ENCODE data around the gene VPS8. TPM values are rescaled to one million over a fixed set of nuclear protein-coding genes. Genes with fewer than 3 reads are reported as not detected.

Gene VPS8
- total RNA-seq, 6 experiments from 2014 or later: 26.8 to 34.8 (median 33.0) TPM

DNA sequence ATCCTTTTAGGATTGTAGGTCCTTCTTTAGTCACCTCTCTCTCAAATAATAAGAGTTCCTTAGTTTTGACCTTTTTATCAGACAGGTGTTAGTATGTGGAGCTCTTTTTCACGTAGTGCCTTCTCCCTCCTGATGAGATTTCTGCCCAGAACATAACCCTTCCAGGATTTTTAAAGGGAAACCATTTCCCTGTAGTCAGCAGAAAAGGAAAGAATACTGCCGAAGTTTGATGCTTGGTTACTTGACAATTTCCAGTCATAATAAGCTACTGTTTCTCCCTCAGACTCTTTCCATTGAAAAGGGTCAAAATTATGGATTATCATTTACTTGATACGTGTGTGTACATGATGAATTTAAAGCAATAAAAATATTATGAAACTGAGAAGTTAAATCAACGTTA is 73.1 kb downstream of the VPS8 start:
- no peaks in the 10 kb centered on the region; the same call in 1 of the 2 replicates for H3K27me3 Mint-ChIP-seq (ENCODE audit: insufficient read depth)
- no peak overlapping the region for H3K27ac Mint-ChIP-seq
- H3K4me1 Mint-ChIP-seq (ENCODE audit: low read depth): peaks cover 8% of the 10 kb centered on the region
- peaks cover 5% of the 10 kb centered on the region; the same call in 1 of the 2 replicates for H3K36me3 Mint-ChIP-seq (ENCODE audit: low read depth)
- no peak for DNase-seq
- H3K9me3 Mint-ChIP-seq: no peaks in the 10 kb centered on the region
- TF ChIP-seq, protein P1, sequence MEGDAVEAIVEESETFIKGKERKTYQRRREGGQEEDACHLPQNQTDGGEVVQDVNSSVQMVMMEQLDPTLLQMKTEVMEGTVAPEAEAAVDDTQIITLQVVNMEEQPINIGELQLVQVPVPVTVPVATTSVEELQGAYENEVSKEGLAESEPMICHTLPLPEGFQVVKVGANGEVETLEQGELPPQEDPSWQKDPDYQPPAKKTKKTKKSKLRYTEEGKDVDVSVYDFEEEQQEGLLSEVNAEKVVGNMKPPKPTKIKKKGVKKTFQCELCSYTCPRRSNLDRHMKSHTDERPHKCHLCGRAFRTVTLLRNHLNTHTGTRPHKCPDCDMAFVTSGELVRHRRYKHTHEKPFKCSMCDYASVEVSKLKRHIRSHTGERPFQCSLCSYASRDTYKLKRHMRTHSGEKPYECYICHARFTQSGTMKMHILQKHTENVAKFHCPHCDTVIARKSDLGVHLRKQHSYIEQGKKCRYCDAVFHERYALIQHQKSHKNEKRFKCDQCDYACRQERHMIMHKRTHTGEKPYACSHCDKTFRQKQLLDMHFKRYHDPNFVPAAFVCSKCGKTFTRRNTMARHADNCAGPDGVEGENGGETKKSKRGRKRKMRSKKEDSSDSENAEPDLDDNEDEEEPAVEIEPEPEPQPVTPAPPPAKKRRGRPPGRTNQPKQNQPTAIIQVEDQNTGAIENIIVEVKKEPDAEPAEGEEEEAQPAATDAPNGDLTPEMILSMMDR (IDR thresholded peaks at IDR 0.05): no peak
- H3K4me3 Mint-ChIP-seq: no peak overlapping the region

DNA sequence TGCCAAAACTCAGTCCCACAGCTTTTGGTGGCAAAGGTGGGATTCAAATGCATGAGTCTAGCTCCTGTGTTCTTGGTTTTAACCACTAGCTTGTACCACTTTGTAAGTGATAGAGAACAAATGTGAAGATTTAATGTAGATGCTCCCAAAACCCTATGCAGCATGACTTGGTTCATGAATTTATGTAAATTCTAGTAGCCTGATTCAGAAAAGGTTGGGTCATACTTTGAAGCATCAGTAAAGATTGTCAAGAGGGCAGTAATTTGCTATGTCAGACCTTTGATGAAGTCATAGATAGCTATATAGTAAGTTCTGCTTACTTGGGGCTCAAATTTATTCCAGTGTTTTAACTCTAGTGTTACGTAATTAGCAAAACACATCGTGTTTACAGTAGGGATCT is 75.6 kb downstream of the VPS8 start:
- Mint-ChIP-seq H3K4me3 (no peak overlapping the region), H3K27me3 (ENCODE audit: insufficient read depth) (no peaks in the 10 kb centered on the region; the same call in 1 of the 2 replicates), H3K36me3 (ENCODE audit: low read depth) (peaks cover 5% of the 10 kb centered on the region; the same call in 1 of the 2 replicates), H3K27ac (no peak overlapping the region), H3K4me1 (ENCODE audit: low read depth) (no peaks in the 10 kb centered on the region), H3K9me3 (no peaks in the 10 kb centered on the region)
- TF ChIP-seq, protein P1 (IDR thresholded peaks at IDR 0.05): no peak
- no peak for DNase-seq

DNA sequence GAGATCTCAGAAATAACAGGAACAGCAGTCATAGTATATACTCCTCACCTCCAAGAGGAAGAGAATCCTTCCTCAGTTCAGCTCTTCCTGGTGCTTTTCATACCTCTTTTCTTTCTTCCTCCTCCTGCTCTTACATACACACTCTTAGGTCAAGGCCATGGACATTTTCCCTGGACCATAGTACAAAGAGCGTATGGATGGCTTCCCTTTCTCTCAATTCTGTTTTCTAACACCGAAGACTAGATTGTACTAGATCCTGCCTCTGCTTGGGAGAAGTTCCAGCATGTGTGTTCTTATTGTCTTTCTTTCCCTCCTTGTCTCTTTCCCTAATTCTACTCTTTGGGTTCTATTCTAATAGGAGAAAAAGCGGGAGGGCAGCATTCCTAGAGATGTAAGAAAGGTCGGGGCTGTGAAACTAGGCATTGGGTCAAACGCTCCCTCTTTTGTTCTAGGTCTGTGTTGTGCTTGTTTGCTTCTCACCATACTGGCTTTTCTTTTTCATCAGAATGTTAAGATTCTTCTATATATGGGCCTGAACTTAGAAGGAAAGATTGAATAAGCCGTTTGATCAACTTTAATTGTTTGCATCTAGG is 77.4 kb downstream of the VPS8 start:
- no peaks in the 10 kb centered on the region; the same call in 1 of the 2 replicates for H3K27me3 Mint-ChIP-seq (ENCODE audit: insufficient read depth)
- TF ChIP-seq, protein P1 (IDR thresholded peaks at IDR 0.05): no peak
- peaks cover under 1% of the 10 kb centered on the region; the same call in 1 of the 2 replicates for H3K36me3 Mint-ChIP-seq (ENCODE audit: low read depth)
- H3K4me1 Mint-ChIP-seq (ENCODE audit: low read depth): no peaks in the 10 kb centered on the region
- no peak for DNase-seq
- H3K4me3 Mint-ChIP-seq: no peak overlapping the region
- no peaks in the 10 kb centered on the region for H3K9me3 Mint-ChIP-seq
- H3K27ac Mint-ChIP-seq: no peak overlapping the region

DNA sequence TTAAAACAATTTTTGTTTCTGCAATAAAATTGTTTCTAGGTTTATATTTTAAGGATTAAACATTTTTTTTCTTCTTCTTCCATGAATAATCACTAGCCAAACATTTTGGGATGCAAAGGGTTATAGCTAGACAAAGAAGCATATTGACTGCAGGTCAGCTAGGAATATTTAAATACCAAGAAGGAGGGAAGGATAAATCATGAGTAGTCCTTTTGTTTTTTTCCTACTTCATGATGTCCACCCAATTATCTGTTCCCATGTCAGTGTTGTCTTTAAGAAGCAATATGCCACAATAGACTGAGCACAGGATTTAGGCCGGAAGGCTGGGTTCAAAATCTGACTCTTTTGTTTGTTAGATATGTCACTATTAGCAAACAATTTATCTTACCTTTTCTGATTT is 82.1 kb downstream of the VPS8 start:
- Mint-ChIP-seq H3K9me3 (no peaks in the 10 kb centered on the region), H3K36me3 (ENCODE audit: low read depth) (no peaks in the 10 kb centered on the region)
- no peak for DNase-seq

DNA sequence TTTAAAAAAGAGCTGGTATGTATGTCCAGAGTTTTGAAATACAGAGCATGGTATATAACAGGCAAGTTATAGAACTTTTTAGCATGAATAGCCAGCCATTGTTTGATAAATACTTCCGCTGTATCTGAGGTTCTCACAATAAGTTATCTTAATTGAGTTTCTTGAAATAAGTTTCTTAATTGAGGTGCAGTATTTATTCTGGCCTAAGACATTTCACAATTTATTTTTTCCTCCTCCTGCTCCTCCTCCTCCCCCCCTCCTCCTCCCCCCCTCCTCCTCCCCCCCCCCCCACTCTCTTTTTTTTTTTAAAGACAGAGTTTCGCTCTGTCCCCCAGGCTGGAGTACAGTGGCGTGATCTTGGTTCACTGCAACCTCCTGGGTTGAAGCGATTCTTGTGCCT is 83.4 kb downstream of the VPS8 start:
- no peak overlapping the region for H3K4me3 Mint-ChIP-seq
- no peak for DNase-seq
- H3K27ac Mint-ChIP-seq: no peak overlapping the region
- TF ChIP-seq, protein P1 (IDR thresholded peaks at IDR 0.05): no peak
- H3K4me1 Mint-ChIP-seq (ENCODE audit: low read depth): no peaks in the 10 kb centered on the region
- H3K9me3 Mint-ChIP-seq: no peaks in the 10 kb centered on the region
- H3K27me3 Mint-ChIP-seq (ENCODE audit: insufficient read depth): no peaks in the 10 kb centered on the region
- no peaks in the 10 kb centered on the region for H3K36me3 Mint-ChIP-seq (ENCODE audit: low read depth)

More for the DNA sequence above, 82.1 kb downstream of the VPS8 start:
- H3K4me3 Mint-ChIP-seq: no peak overlapping the region
- no peaks in the 10 kb centered on the region for H3K4me1 Mint-ChIP-seq (ENCODE audit: low read depth)
- TF ChIP-seq, protein P1 (IDR thresholded peaks at IDR 0.05): no peak
- no peaks in the 10 kb centered on the region; the same call in 1 of the 2 replicates for H3K27me3 Mint-ChIP-seq (ENCODE audit: insufficient read depth)
- no peak overlapping the region for H3K27ac Mint-ChIP-seq
